GM12801 (cell line): ENCODE measurements around the gene LMCD1.

Experiments used
- CTCF ChIP-seq: IDR thresholded peaks from one replicate; pipeline ENCODE4 v1.5.1; 2011; ENCODE audit warnings: control low read depth; ENCODE audit not compliant: insufficient read length; ENCODE audit errors: extremely low read depth

Gene LMCD1

GRCh38 chr3:8501371-8502131 is at the start of gene LMCD1:
LMCD1 (plus strand) TSS chr3:8501823; CDS start chr3:8501939, 116 bp downstream.
- TF ChIP-seq CTCF, result no peak

- no peak for TF ChIP-seq CTCF
Observed at GRCh38 chr3:8452112-8452511, 49.5 kb upstream of the LMCD1 start.

GRCh38 chr3:8453153-8453552 is 48.5 kb upstream of the LMCD1 start:
- no peak for TF ChIP-seq CTCF

- TF ChIP-seq CTCF, result no peak
Observed at GRCh38 chr3:8455526-8456411, 45.9 kb upstream of the LMCD1 start.

- TF ChIP-seq CTCF, result no peak
Observed at GRCh38 chr3:8456412-8456811, 45.2 kb upstream of the LMCD1 start.

- no peak for TF ChIP-seq CTCF
Observed at GRCh38 chr3:8457039-8457438, 44.6 kb upstream of the LMCD1 start.

GRCh38 chr3:8458238-8458661 is 43.4 kb upstream of the LMCD1 start:
- TF ChIP-seq CTCF, result no peak
